Stimulated activated memory B cell treated with anti-CD40 and anti-IgM and Interleukin-4, amounts not matched to agents 10 μg/mL and 1 μg/mL and 100 μg/mL, for 72 hours (primary cell): Measurements from ENCODE around the gene TRIM7.

Experiments used
- ATAC-seq: fragments of 150-1000 bp; cut with Tn5 transposase; 2 replicates; pipeline ENCODE4 v1.10.0; 2021
- H3K27ac Mint-ChIP-seq: one replicate; pipeline ENCODE4 v1.8.0; 2022; ENCODE audit warnings: mild to moderate bottlenecking, mixed read lengths
- H3K27me3 Mint-ChIP-seq: one replicate; pipeline ENCODE4 v1.8.0; 2022; ENCODE audit warnings: mixed read lengths
- H3K36me3 Mint-ChIP-seq: one replicate; pipeline ENCODE4 v1.8.0; 2022; ENCODE audit warnings: mixed read lengths
- H3K4me1 Mint-ChIP-seq: one replicate; pipeline ENCODE4 v1.8.0; 2022; ENCODE audit warnings: mixed read lengths
- H3K4me3 Mint-ChIP-seq: one replicate; pipeline ENCODE4 v1.8.0; 2022; ENCODE audit warnings: mild to moderate bottlenecking, moderate library complexity, mixed read lengths
- H3K9me3 Mint-ChIP-seq: one replicate; pipeline ENCODE4 v1.8.0; 2022; ENCODE audit warnings: mixed read lengths

The TRIM7 gene

DNA sequence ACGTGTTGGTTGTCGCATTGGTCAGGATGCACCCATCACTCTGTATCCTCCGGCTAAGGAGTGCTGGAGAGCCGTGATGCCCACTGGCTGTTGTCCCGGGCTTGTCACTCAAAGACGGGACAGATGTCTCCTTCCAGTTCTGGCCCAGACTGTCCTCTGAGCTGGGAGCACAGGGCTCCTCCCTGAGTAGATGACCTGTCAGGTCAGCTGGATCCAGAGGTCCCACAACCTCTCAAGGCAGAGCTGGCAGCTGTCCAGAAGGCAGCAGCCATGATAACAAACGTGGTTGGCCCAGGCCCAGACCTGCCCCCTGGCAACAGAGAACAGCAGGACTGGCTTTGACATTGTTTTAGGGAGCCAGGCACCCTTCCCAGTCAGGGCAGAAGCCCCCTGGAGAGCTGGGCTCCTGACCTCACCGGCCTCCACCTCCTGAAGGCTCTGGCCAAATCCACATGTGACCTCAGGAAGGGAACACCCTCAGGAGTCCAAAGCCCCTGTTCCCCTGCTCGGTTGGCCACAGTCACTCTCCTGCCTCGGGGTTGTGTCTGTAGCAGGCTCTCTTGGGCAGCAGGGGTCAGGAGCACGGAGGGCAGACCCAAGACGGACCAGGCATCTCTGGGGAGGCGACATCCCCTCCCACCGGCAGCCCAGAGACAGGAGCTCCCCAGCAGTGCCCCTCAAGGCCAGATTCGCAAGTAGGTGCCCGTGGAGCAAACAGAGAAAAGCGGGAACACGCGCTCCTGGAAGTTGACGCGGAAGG is 10.3 kb downstream of the TRIM7 start:
- Mint-ChIP-seq H3K9me3 (no peaks in the 10 kb centered on the region), H3K4me3 (no peak overlapping the region), H3K4me1 (peaks cover 58% of the 10 kb centered on the region), H3K27ac (no peak overlapping the region), H3K27me3 (no peaks in the 10 kb centered on the region), H3K36me3 (no peaks in the 10 kb centered on the region)
- no peak for ATAC-seq

GRCh38 chr5:181193656-181194055 is 11.3 kb downstream of the TRIM7 start:
- Mint-ChIP-seq H3K9me3 (no peaks in the 10 kb centered on the region), H3K27me3 (no peaks in the 10 kb centered on the region), H3K4me3 (no peak overlapping the region), H3K4me1 (peaks cover 53% of the 10 kb centered on the region), H3K36me3 (peaks cover 2% of the 10 kb centered on the region), H3K27ac (no peak overlapping the region)
- no peak for ATAC-seq

DNA sequence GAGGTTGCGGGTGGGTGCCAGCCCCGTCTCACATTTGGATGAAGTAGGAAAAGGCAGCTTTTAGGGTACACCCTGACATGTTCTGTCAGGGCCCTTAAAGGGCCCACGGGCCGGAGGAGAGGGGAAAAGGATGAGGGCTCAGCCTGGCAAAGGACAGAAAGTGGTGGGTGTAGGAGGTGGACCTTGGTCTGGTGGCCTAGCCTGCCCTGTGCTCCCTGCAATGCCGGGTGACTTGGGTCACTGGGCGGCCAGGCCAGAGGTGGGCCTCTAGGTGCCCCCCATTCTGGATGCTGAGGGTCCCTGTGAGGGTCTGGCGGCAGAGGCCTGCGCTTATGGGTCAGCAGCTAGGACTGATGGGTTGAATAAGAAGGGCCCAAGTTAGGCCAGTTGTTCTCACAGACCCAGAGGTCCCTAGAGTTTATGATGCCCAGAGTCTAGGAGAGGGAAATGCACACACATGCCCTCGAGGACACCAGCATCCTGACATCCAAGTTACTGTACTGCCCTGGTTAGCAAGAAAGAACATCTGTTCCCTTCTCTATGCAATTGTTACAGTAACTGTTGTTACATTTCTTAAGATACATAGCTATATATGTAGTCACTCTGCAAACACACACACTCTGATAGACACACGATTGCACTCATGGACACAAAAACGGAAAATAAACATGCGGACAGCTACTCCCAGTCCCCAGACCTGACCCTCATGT is 12.5 kb downstream of the TRIM7 start:
- Mint-ChIP-seq H3K27ac (peak overlapping the region; percentile 99), H3K9me3 (no peaks in the 10 kb centered on the region), H3K4me3 (peak overlapping the region; percentile 89), H3K36me3 (peaks cover 6% of the 10 kb centered on the region), H3K27me3 (no peaks in the 10 kb centered on the region), H3K4me1 (peaks cover 55% of the 10 kb centered on the region)
- ATAC-seq, result no peak

- Mint-ChIP-seq H3K27ac (peak overlapping the region; percentile 99), H3K4me1 (peaks cover 54% of the 10 kb centered on the region), H3K36me3 (peaks cover 6% of the 10 kb centered on the region), H3K4me3 (peak overlapping the region; percentile 89), H3K9me3 (no peaks in the 10 kb centered on the region), H3K27me3 (no peaks in the 10 kb centered on the region)
- peak; percentile 84 for ATAC-seq
Measured at GRCh38 chr5:181191526-181192336, 13.3 kb downstream of the TRIM7 start.

- no peaks in the 10 kb centered on the region for H3K27me3 Mint-ChIP-seq
- H3K4me3 Mint-ChIP-seq, result peak overlapping the region; percentile 89
- peaks cover 59% of the 10 kb centered on the region for H3K4me1 Mint-ChIP-seq
- peak; percentile 24 for ATAC-seq
- peaks cover 6% of the 10 kb centered on the region for H3K36me3 Mint-ChIP-seq
- peak overlapping the region; percentile 99 for H3K27ac Mint-ChIP-seq
- no peaks in the 10 kb centered on the region for H3K9me3 Mint-ChIP-seq
Measured at GRCh38 chr5:181190711-181191525, 14.1 kb downstream of the TRIM7 start.

DNA sequence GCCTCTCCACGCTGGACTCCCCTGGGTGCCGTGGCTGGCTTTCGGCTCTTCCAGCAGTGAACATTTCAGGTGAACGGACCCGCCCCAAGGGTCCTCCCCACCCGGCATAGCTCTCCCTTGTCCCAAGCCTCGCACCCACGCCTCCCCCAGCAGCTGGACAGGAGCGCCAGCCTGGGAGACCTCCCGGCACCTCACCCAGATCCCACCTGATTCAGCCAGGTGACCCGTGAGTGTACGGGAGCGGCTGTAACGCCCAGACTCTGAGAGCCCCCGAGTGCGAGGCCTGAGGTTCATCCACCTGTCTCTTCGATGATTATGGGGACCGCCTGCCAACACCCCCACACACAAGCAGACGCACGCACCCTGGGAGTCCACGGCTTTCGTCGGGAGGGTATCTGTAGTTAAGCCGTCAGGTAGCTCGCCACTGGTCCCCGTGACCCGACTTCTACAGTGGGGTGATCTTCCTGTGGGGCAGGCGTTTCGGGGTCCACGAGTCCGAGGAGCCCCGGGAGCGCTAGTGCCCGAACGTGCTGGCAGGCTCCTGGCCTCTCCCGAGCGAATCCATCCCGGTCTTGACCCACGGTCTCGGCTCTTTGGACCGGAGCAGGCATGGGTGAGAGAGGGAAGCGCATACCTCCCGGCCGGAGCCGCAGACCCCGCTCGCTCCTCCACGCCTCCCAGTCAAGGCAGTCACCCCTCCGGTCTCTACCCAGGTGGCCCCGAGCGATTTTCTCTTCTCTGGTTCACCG is 14.9 kb downstream of the TRIM7 start:
- Mint-ChIP-seq H3K36me3 (peaks cover 6% of the 10 kb centered on the region), H3K27ac (peak overlapping the region; percentile 99), H3K4me3 (peak overlapping the region; percentile 89), H3K27me3 (no peaks in the 10 kb centered on the region), H3K4me1 (peaks cover 65% of the 10 kb centered on the region), H3K9me3 (no peaks in the 10 kb centered on the region)
- ATAC-seq, result peak; percentile 13

- Mint-ChIP-seq H3K4me1 (peaks cover 70% of the 10 kb centered on the region), H3K36me3 (peaks cover 6% of the 10 kb centered on the region)
Measured at GRCh38 chr5:181189363-181189961, 15.5 kb downstream of the TRIM7 start.

DNA sequence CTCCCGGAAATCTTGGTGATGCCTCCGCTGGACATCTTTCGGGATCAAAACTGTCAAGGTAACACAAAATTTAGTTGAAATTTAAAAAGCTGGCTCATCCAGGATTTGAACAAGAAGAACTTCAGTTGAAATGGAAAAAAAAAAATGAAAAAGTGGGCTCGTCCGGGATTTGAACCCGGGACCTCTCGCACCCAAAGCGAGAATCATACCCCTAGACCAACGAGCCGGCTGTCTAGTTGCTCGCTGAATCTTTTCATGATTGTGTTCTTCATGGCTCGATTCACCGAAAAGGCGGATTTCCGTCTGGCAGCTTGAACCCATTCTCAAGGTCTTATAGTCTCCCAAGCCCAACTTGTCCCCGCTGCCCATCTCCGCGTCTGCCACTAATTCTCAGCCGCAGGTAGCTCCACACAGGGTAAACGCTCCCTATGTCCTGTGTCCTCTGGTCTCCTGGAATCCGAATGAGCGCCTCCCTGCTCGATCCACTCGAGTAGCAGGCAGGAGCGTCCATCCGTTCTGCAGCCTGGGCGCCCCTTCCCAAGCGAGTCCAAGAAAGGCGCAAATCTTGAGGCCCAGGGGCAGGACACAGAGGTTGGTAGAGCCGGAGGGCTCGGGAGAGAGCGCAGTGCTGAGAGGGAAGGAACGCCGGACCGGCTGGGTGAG is 16.2 kb downstream of the TRIM7 start:
- no peaks in the 10 kb centered on the region for H3K9me3 Mint-ChIP-seq
- peak overlapping the region; percentile 89 for H3K4me3 Mint-ChIP-seq
- peaks cover 6% of the 10 kb centered on the region for H3K36me3 Mint-ChIP-seq
- H3K27ac Mint-ChIP-seq, result peak overlapping the region; percentile 99
- H3K27me3 Mint-ChIP-seq, result no peaks in the 10 kb centered on the region
- peaks cover 77% of the 10 kb centered on the region for H3K4me1 Mint-ChIP-seq
- ATAC-seq, result peak; percentile 18

More at GRCh38 chr5:181189363-181189961, 15.5 kb downstream of the TRIM7 start:
- Mint-ChIP-seq H3K4me3 (peak overlapping the region; percentile 89), H3K9me3 (no peaks in the 10 kb centered on the region), H3K27me3 (no peaks in the 10 kb centered on the region), H3K27ac (peak overlapping the region; percentile 99)
- ATAC-seq, result peak; percentile 35

DNA sequence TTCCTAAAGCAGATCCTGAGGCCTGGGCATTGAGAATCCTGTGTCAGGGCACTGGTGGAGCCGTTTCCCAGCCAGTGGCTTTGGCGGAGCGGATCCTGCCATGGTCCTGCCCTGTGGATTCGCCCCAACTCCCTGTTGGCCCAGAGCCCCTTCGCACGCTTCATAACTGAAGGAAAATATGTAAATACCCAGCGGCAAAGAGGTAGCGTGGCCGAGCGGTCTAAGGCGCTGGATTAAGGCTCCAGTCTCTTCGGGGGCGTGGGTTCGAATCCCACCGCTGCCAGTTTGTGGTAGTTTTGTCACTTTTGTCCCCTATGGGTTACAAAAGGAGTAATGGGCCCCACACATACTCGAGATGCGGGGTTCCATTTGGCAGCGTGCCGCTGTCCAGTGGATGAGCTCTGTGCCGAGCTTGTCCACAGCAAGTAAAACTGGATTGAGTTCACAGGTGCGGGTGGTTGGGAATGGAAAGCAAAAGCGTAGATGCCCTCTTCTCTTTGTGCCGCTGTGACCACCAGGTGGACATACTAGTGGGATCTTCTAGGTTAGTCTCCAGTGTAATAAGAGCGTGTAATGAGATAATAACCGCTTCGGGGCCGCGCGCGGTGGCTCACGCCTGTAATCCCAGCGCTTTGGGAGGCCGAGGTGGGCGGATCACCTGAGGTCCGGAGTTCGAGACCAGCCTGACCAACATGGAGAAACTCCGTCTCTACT is 17.3 kb downstream of the TRIM7 start:
- Mint-ChIP-seq H3K27ac (peak overlapping the region; percentile 99), H3K4me3 (peak overlapping the region; percentile 89), H3K4me1 (peaks cover 78% of the 10 kb centered on the region), H3K9me3 (peaks cover 3% of the 10 kb centered on the region), H3K27me3 (no peaks in the 10 kb centered on the region), H3K36me3 (peaks cover 6% of the 10 kb centered on the region)
- no peak for ATAC-seq

GRCh38 chr5:181186986-181187499 is 18.0 kb downstream of the TRIM7 start:
- Mint-ChIP-seq H3K36me3 (peaks cover 6% of the 10 kb centered on the region), H3K4me1 (peaks cover 78% of the 10 kb centered on the region), H3K27ac (peak overlapping the region; percentile 99), H3K4me3 (peak overlapping the region; percentile 89), H3K27me3 (no peaks in the 10 kb centered on the region), H3K9me3 (peaks cover 3% of the 10 kb centered on the region)
- ATAC-seq, result no peak

DNA sequence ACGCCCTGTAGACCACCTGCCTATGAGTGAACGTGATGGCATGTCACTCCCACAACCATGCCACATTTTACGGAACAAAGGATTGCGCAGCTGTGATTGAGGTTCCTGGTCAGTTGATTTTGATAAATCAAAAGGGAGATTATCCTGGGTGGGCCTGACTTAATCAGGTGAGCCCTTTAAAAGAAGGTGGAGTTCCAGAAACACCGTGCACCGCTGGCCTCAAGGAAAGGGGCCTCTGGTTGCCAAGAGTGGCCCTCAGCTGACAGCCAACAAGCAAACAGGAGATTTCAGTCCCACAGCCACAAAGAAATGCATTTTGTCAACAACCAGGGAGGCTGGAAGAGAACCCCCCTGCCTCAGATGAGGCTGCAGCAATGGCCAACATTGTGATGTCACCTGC is 19.0 kb downstream of the TRIM7 start:
- peaks cover 3% of the 10 kb centered on the region for H3K9me3 Mint-ChIP-seq
- H3K4me3 Mint-ChIP-seq, result no peak overlapping the region
- no peak overlapping the region for H3K27ac Mint-ChIP-seq
- H3K27me3 Mint-ChIP-seq, result no peaks in the 10 kb centered on the region
- peaks cover 6% of the 10 kb centered on the region for H3K36me3 Mint-ChIP-seq
- no peak for ATAC-seq
- H3K4me1 Mint-ChIP-seq, result peaks cover 72% of the 10 kb centered on the region

DNA sequence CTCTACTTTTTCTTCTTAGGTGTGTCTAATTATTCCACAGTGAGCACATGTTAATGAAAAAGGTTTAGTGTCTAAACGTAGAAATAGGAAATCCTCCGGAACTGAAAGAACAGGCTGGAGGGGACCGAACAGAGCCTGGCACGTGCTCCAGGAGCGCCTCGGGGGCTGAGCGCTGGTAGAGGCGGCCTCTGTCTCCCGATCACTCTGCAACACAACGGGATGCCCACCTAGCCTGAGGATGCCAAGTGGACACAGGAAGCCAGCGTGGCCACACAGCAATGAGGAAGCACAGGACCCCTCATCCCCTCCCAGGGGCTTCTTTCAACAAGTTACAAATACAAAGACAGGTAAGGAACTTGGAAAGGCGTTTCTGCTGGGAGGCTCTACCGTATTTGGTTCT is 19.4 kb downstream of the TRIM7 start:
- Mint-ChIP-seq H3K9me3 (peaks cover 3% of the 10 kb centered on the region), H3K36me3 (peaks cover 6% of the 10 kb centered on the region), H3K4me3 (no peak overlapping the region), H3K27ac (no peak overlapping the region), H3K4me1 (peaks cover 72% of the 10 kb centered on the region), H3K27me3 (no peaks in the 10 kb centered on the region)
- no peak for ATAC-seq

- ATAC-seq, result no peak
- H3K27ac Mint-ChIP-seq, result peak overlapping the region; percentile 97
- peaks cover 68% of the 10 kb centered on the region for H3K4me1 Mint-ChIP-seq
Measured at GRCh38 chr5:181184845-181185216, 20.2 kb downstream of the TRIM7 start.

More at GRCh38 chr5:181184845-181185216, 20.2 kb downstream of the TRIM7 start:
- Mint-ChIP-seq H3K36me3 (peaks cover 6% of the 10 kb centered on the region), H3K27me3 (no peaks in the 10 kb centered on the region), H3K4me3 (peak overlapping the region; percentile 93), H3K9me3 (peaks cover 3% of the 10 kb centered on the region)
